NCI-H2081 (cell line): ENCODE data around the gene PWWP2B.

Experiments used
- DNase-seq, 2 experiments: peaks; one replicate each; lab custom pipeline; 2025; lab: John Stamatoyannopoulos, UW

Gene PWWP2B

GRCh38 chr10:132447446-132448247, 50.6 kb downstream of the PWWP2B start:
- no peak for DNase-seq

- no peak for DNase-seq
Measured at GRCh38 chr10:132448248-132448731, 51.3 kb downstream of the PWWP2B start.

GRCh38 chr10:132449051-132449810, 52.2 kb downstream of the PWWP2B start:
- no peak for DNase-seq

DNA sequence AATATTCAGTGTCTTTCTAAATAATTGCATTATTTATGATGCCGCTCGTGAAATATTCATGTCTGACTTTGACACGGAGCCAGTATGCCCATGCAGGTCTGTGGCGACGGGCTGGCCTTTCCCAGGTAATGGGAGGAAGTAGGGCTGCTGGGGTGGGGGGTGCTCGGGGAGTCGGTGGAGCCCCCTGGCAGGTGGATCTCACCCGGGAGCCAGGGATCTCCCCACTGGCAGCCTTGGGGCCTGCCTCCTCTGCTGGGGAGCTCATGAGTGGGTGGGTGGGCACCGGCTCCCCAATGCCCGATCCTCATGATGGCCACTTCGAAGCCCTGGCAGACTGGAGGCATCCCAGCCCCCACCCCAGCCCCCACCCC, 52.8 kb downstream of the PWWP2B start:
- no peak for DNase-seq

DNA sequence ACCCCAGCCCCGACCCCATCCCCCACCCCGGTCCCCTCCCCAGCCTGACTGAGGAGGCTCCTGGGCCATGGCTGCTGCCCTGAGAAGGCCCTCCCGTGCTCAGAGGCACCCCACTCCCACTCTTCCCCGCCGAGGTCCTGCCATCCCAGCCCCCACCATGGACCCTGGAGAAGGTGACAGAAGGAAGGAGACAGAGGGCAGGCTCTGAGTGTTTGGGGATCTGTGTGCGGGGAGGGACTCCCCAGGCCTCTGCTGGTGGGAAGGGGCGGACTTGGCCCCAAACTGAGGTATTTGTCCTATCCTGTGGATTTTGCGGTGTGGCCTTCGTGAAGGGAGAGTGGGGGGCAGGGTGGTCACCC, 53.4 kb downstream of the PWWP2B start:
- DNase-seq, result no peak

GRCh38 chr10:132450825-132451505, 54.0 kb downstream of the PWWP2B start:
- no peak for DNase-seq

DNA sequence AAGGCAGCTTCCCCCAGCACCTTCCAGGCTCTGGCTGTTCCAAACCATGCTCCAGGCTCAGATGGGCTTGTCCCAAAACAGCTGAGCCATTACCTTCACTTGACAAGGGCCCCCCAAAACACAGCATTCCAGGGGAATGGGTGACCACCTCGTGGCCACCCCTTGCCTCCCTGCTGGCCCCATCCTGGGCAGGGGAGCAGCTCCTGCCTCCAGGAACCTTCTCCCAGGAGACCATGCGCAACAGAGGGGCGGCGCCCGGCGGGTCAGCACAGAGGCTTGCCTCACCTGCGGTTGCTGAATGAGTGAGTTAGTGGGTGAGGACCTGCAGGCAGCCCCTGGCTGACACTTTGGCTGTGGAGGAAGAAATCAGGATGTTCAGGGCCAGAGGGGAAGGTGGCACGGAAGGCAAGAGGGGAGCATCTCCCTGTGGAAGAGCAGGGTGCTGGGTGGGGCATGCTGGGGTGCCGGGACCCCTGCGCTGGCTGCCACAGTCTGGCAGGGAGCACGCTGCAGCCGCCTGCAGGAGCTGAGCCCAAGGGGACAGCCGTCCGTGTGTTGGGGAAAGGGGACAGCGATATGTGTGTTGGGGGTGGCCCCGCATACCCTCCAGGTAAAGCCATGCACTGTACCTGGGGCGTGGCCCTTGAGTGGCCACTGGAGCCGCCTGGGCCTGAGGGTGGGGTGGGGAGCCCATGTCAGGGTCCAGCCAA, 54.7 kb downstream of the PWWP2B start:
- no peak for DNase-seq

- no peak for DNase-seq
Measured at GRCh38 chr10:132452216-132452650, 55.2 kb downstream of the PWWP2B start.

- DNase-seq, result peak; percentile 69 to 74
Measured at GRCh38 chr10:132452651-132453469, 55.9 kb downstream of the PWWP2B start.

- DNase-seq, result no peak
Measured at GRCh38 chr10:132453470-132453861, 56.5 kb downstream of the PWWP2B start.

GRCh38 chr10:132454296-132455198, 57.5 kb downstream of the PWWP2B start:
- no peak for DNase-seq

- DNase-seq, result no peak
Measured at GRCh38 chr10:132455441-132455971, 58.5 kb downstream of the PWWP2B start.

- no peak for DNase-seq
Measured at GRCh38 chr10:132455986-132456847, 59.2 kb downstream of the PWWP2B start.

DNA sequence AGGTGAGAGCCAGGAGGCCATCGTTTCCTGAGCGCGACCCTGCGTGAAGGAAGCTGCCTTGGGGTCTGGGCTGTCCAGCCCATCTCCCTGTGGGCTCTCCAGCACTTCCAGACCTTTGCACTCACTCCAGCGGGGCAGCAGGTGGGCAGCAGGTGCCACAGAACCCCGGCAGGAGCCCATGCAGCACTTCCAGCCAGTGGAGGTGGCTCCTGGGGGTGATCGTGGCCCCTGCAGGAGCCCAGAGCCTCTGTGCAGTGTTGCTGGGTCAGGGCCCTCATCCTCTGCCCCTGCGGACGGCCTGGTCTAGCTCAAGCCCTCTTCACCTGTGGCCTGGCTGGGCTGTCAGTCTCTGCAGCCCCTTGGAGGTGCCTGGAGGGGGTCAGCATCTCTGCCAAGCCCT, 59.9 kb downstream of the PWWP2B start:
- no peak for DNase-seq

DNA sequence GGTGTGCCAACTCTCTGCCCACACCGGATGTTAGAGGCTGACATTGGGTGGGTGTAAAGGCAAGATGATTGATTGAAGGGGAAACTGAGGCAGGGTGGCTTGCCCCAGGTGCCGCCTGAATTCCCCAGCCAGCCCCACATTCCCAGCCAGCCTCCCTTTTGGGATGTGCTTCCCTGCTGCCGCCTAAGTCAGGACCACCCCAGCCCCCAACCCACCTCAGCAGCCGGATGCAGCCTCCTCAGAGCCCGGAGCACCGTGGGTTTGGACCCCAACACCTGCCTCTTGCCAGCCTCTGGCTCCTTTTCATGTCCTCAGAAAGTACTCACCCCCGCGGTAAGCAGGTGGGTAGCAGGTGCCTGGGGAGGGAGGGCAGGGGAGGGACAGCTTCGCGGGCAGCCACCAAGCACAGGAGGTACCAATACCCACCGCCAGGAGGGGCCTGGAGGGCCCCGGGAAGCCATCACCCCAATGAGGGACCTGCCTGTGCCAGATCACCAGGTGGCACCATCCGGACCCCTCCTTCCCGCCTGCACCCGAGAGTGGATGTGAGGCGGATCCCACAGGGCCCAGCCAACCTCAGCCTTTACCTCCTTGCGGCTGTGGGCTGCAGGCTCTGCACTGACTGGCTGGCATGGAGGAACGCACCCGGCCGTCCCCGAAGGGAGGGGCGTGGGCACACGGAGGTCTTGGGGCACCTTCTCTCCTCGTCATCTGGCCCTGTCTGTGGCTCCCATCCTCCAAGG, 60.5 kb downstream of the PWWP2B start:
- DNase-seq, result no peak

DNA sequence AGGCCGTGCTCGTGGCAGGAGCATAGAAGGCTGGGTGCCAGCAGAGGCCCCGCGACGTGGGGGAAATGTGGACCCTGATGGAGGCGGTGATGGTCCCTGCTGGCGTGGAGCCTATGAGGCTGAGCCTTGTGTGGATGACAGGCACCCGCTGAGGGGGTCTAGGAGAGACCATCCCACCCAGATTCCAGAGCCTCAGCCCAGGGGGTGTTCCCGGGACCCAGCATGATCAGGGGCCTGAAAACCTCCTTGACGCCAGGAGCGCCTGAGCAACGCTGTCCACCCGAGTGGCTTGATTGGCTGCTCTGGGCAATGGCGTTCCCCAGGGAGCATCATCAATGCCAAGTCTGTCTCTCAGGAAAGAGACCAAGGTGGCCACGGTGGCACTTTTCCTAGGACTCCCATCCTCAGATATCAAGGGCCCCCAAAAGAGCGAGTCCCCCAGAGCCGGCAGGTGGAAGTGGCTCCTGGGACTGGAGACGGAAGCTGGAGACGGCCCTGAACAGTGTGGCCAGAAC, 61.1 kb downstream of the PWWP2B start:
- DNase-seq, result no peak

- no peak for DNase-seq
Measured at GRCh38 chr10:132458586-132459300, 61.7 kb downstream of the PWWP2B start.
